ENCODE measurements around the gene HERPUD1.

DNA sequence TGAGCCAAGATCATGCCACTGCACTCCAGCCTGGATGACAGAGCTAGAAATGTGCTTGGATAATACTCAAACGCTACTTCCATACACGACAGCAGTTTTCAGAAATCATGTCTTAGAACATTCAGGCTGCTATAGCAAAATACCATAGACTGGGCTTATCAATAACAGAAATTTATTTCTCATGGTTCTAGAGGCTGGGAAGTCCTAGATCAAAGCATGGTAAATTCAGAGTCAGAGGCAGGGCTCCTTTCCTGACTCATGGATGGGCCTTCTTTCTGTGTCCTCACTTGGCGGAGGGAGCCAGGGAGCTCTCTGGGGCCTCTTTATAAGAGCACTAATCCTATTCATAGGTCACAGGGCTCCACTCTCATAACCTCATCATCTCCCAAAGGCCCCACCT lies 24.5 kb upstream of the HERPUD1 start:
- TF ChIP-seq, protein P1, sequence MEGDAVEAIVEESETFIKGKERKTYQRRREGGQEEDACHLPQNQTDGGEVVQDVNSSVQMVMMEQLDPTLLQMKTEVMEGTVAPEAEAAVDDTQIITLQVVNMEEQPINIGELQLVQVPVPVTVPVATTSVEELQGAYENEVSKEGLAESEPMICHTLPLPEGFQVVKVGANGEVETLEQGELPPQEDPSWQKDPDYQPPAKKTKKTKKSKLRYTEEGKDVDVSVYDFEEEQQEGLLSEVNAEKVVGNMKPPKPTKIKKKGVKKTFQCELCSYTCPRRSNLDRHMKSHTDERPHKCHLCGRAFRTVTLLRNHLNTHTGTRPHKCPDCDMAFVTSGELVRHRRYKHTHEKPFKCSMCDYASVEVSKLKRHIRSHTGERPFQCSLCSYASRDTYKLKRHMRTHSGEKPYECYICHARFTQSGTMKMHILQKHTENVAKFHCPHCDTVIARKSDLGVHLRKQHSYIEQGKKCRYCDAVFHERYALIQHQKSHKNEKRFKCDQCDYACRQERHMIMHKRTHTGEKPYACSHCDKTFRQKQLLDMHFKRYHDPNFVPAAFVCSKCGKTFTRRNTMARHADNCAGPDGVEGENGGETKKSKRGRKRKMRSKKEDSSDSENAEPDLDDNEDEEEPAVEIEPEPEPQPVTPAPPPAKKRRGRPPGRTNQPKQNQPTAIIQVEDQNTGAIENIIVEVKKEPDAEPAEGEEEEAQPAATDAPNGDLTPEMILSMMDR (IDR thresholded peaks at IDR 0.05) = no peak
- TF ChIP-seq, protein P2, sequence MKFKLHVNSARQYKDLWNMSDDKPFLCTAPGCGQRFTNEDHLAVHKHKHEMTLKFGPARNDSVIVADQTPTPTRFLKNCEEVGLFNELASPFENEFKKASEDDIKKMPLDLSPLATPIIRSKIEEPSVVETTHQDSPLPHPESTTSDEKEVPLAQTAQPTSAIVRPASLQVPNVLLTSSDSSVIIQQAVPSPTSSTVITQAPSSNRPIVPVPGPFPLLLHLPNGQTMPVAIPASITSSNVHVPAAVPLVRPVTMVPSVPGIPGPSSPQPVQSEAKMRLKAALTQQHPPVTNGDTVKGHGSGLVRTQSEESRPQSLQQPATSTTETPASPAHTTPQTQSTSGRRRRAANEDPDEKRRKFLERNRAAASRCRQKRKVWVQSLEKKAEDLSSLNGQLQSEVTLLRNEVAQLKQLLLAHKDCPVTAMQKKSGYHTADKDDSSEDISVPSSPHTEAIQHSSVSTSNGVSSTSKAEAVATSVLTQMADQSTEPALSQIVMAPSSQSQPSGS (CRISPR knock-in tag; IDR thresholded peaks at IDR 0.05; ENCODE audit: borderline replicate concordance, low read depth) = no peak
- TF ChIP-seq, protein P3, sequence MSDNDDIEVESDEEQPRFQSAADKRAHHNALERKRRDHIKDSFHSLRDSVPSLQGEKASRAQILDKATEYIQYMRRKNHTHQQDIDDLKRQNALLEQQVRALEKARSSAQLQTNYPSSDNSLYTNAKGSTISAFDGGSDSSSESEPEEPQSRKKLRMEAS (CRISPR knock-in tag; IDR thresholded peaks at IDR 0.05) = no peak
- no peak for TF ChIP-seq ATF1 (CRISPR knock-in tag; IDR thresholded peaks at IDR 0.05)
- TF ChIP-seq NR3C1 (CRISPR knock-in tag; conservative IDR thresholded peaks at IDR 0.05; ENCODE audit: low read depth) = no peak
- TF ChIP-seq, protein P4, sequence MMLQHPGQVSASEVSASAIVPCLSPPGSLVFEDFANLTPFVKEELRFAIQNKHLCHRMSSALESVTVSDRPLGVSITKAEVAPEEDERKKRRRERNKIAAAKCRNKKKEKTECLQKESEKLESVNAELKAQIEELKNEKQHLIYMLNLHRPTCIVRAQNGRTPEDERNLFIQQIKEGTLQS (CRISPR knock-in tag; conservative IDR thresholded peaks at IDR 0.05) = no peak
- TF ChIP-seq ETV6 (CRISPR knock-in tag; IDR thresholded peaks at IDR 0.05) = no peak
- TF ChIP-seq TEAD4 (CRISPR knock-in tag; IDR thresholded peaks at IDR 0.05) = no peak
- TF ChIP-seq CREB1 (CRISPR knock-in tag; IDR thresholded peaks at IDR 0.05) = no peak
- no peak for TF ChIP-seq TCF7 (CRISPR knock-in tag; IDR thresholded peaks at IDR 0.05; ENCODE audit: low read depth)
- TF ChIP-seq, protein P5, sequence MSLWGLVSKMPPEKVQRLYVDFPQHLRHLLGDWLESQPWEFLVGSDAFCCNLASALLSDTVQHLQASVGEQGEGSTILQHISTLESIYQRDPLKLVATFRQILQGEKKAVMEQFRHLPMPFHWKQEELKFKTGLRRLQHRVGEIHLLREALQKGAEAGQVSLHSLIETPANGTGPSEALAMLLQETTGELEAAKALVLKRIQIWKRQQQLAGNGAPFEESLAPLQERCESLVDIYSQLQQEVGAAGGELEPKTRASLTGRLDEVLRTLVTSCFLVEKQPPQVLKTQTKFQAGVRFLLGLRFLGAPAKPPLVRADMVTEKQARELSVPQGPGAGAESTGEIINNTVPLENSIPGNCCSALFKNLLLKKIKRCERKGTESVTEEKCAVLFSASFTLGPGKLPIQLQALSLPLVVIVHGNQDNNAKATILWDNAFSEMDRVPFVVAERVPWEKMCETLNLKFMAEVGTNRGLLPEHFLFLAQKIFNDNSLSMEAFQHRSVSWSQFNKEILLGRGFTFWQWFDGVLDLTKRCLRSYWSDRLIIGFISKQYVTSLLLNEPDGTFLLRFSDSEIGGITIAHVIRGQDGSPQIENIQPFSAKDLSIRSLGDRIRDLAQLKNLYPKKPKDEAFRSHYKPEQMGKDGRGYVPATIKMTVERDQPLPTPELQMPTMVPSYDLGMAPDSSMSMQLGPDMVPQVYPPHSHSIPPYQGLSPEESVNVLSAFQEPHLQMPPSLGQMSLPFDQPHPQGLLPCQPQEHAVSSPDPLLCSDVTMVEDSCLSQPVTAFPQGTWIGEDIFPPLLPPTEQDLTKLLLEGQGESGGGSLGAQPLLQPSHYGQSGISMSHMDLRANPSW (CRISPR knock-in tag; conservative IDR thresholded peaks at IDR 0.05; ENCODE audit: low read depth) = no peak

All from WTC11 (cell line).